Activated T-helper 17 cell treated with anti-CD3 and anti-CD28 coated beads, Interleukin-2, amount 50 U/mL, for 72 hours (primary cell): ENCODE measurements around the gene LAMP1. TPM values are rescaled to one million over a fixed set of nuclear protein-coding genes. Genes with fewer than 3 reads are reported as not detected.
"Not testable (repeated sequence)": the region's sequence is repeated elsewhere in the genome, so short reads cannot be mapped to it uniquely, and the experiment has no call there.

Source experiments
- ATAC-seq: fragments of 150-1000 bp; cut with Tn5 transposase; replicated peaks from 2 replicates; pipeline ENCODE4 v1.10.0; 2021; ENCODE audit warnings: mild to moderate bottlenecking, moderate library complexity
- H3K27ac Mint-ChIP-seq: one replicate; pipeline ENCODE4 v1.8.0; 2022; ENCODE audit warnings: mixed read lengths
- H3K27me3 Mint-ChIP-seq: one replicate; pipeline ENCODE4 v1.8.0; 2022; ENCODE audit warnings: mixed read lengths
- H3K36me3 Mint-ChIP-seq: one replicate; pipeline ENCODE4 v1.8.0; 2022; ENCODE audit warnings: low read depth, mild to moderate bottlenecking, mixed read lengths
- H3K4me1 Mint-ChIP-seq: one replicate; pipeline ENCODE4 v1.8.0; 2022; ENCODE audit warnings: mixed read lengths
- H3K4me3 Mint-ChIP-seq: one replicate; pipeline ENCODE4 v1.8.0; 2022; ENCODE audit warnings: mild to moderate bottlenecking, mixed read lengths
- H3K9me3 Mint-ChIP-seq: one replicate; pipeline ENCODE4 v1.8.0; 2022; ENCODE audit warnings: mixed read lengths
- total RNA-seq, 2 donors: library from RNA; stranded (reverse); gene quantifications; one replicate each; pipeline ENCODE4 v1.2.3, GENCODE V29; 2022

Gene LAMP1
- total RNA-seq, 2 donors from 2014 or later: 46.1 to 95.1 TPM

DNA sequence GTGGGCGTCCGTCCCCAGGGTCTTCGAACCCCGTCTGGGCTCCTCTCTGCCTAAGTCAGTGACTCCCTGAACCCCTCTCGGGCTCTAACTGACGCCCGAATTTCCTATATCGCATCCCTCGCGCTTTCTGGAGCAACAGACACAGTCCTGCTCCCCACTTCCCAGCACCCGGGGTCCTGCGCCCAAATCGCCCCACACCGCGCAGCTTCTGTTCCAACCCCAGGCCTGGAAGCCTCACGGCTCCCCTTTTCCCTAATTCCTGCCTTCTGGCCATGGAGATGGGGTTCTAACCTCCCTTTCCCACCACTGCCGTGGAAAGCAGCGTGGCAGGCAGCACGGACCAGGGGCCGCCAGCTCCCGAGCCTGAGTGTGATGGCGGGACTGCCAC lies 68.5 kb downstream of the LAMP1 start:
- Mint-ChIP-seq H3K4me1 (no peaks in the 10 kb centered on the region), H3K9me3 (no peaks in the 10 kb centered on the region), H3K27ac (no peak overlapping the region), H3K36me3 (no peaks in the 10 kb centered on the region), H3K4me3 (peak overlapping the region; percentile 27), H3K27me3 (peaks cover 10% of the 10 kb centered on the region)
- ATAC-seq: no peak

- H3K4me1 Mint-ChIP-seq: no peaks in the 10 kb centered on the region
- peak; percentile 13 for ATAC-seq
- peaks cover 10% of the 10 kb centered on the region for H3K27me3 Mint-ChIP-seq
- no peaks in the 10 kb centered on the region for H3K9me3 Mint-ChIP-seq
- peak overlapping the region; percentile 27 for H3K4me3 Mint-ChIP-seq
- H3K36me3 Mint-ChIP-seq: no peaks in the 10 kb centered on the region
- H3K27ac Mint-ChIP-seq: no peak overlapping the region
These were observed 69.0 kb downstream of the LAMP1 start for GRCh38 chr13:113365971-113366588.

GRCh38 chr13:113367020-113367560 lies 70.1 kb downstream of the LAMP1 start:
- Mint-ChIP-seq H3K36me3 (no peaks in the 10 kb centered on the region), H3K27me3 (peaks cover 10% of the 10 kb centered on the region), H3K4me3 (no peak overlapping the region), H3K9me3 (no peaks in the 10 kb centered on the region), H3K27ac (no peak overlapping the region), H3K4me1 (no peaks in the 10 kb centered on the region)
- no peak for ATAC-seq

DNA sequence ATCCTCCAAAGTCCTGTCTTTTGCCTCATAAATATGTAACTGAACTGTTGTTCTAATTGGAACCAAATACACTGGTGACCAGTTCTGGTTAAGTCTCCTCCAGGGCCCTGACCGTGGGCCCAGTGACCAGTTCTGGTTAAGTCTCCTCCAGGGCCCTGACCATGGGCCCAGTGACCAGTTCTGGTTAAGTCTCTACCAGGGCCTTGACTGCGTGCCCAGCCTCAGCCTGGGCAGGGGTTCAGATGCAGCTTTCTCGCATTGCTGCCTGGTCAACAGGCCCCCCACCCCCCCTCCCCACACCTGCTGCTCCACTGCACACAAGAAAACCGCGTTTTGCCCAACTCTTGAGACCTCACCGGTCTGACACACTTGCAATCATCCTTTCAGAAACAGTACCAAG lies 70.7 kb downstream of the LAMP1 start:
- Mint-ChIP-seq H3K36me3 (no peaks in the 10 kb centered on the region), H3K4me1 (no peaks in the 10 kb centered on the region), H3K9me3 (no peaks in the 10 kb centered on the region), H3K4me3 (no peak overlapping the region), H3K27me3 (peaks cover 7% of the 10 kb centered on the region), H3K27ac (no peak overlapping the region)
- ATAC-seq: no peak

DNA sequence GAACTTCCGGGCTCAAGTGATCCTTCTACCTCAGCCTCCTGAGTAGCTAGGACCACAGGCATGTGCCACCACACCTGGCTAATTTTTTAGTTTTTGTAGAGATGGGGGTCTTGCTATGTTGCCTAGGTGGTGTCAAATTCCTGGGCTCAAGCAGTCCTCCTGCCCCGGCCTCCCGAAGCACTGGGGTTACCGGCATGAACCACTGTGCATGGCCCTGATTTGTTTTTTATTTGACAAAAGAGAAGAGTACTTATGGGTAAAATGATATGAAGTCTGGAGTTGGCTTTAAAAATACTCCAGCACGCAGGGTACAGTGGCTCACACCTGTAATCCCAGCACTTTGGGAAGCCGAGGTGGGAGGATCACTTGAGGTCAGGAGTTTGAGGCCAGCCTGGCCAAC lies 71.3 kb downstream of the LAMP1 start:
- not testable (repeated sequence) for H3K4me1 Mint-ChIP-seq, H3K36me3 Mint-ChIP-seq, H3K27me3 Mint-ChIP-seq, H3K4me3 Mint-ChIP-seq, H3K27ac Mint-ChIP-seq, H3K9me3 Mint-ChIP-seq, ATAC-seq

- Mint-ChIP-seq H3K27me3 (peaks cover 6% of the 10 kb centered on the region), H3K27ac (no peak overlapping the region), H3K4me3 (no peak overlapping the region), H3K4me1 (no peaks in the 10 kb centered on the region), H3K36me3 (no peaks in the 10 kb centered on the region), H3K9me3 (no peaks in the 10 kb centered on the region)
- ATAC-seq: no peak
These were observed 72.2 kb downstream of the LAMP1 start for GRCh38 chr13:113369189-113369588.

DNA sequence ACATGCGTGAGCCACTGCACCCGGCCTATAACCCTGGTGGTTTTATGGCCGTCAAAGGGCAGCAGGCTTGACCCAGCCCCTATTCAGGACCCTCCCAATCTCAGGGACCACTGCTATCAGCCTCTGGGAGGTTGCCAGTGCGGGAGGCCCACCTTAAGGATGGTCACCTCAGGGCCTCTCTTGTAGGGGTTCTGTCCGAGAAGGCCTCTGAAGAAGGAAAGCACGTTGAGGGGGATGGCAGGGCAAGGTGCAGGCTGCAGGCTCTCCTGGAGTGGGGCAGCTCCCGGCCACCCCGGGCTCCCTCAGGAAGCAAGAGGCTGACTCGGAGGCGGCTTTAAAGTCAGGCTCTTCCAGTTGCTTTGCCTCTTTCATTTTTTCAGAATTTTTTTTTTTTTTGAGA lies 72.8 kb downstream of the LAMP1 start:
- no peak for ATAC-seq
- H3K27ac Mint-ChIP-seq: no peak overlapping the region
- H3K4me3 Mint-ChIP-seq: no peak overlapping the region
- H3K27me3 Mint-ChIP-seq: peaks cover 10% of the 10 kb centered on the region
- H3K4me1 Mint-ChIP-seq: no peaks in the 10 kb centered on the region
- no peaks in the 10 kb centered on the region for H3K36me3 Mint-ChIP-seq
- no peaks in the 10 kb centered on the region for H3K9me3 Mint-ChIP-seq

DNA sequence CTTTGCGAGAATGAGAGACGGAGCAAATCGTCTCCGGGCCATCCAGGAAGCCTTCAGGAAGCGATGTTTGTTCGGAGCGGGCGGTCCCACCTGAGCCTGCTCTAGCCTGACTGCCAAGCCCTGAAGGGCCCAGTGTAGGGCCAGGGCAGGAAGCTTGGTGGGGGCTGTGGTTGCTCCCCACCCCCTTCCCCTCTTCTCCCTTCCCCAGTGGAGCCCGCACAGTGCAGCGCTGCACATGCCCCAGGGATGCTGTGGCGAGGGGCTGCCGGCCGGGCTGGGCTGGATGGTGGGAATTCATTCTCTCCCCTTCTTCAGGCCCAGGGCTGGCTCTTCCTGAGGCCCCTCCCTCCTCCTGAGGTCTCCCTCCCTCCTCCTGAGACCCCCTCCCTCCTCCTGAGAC lies 74.0 kb downstream of the LAMP1 start:
- Mint-ChIP-seq H3K4me3 (no peak overlapping the region), H3K4me1 (no peaks in the 10 kb centered on the region), H3K27me3 (peaks cover 6% of the 10 kb centered on the region), H3K9me3 (no peaks in the 10 kb centered on the region), H3K27ac (no peak overlapping the region), H3K36me3 (no peaks in the 10 kb centered on the region)
- no peak for ATAC-seq

DNA sequence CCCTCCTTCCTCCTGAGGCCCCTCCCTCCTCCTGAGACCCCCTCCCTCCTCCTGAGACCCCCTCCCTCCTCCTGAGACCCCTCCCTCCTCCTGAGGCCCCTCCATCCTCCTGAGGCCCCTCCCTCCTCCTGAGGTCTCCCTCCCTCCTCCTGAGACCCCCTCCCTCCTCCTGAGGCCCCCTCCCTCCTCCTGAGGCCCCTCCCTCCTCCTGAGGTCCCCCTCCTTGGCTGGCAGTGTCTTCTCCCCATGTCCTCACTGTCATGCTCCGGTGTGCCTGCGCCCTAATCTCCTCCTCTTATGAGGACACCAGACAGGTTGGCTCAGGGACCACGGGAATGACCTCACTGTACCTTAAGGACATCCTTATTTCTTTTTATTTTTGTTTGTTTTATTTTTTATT lies 74.7 kb downstream of the LAMP1 start:
- not testable (repeated sequence) for H3K4me1 Mint-ChIP-seq, ATAC-seq, H3K4me3 Mint-ChIP-seq, H3K27ac Mint-ChIP-seq, H3K36me3 Mint-ChIP-seq, H3K9me3 Mint-ChIP-seq
- H3K27me3 Mint-ChIP-seq: peaks cover 12% of the 10 kb centered on the region

Other genes with a start within 250 kb of the LAMP1 start
- under 1 TPM in 1 of 2 donors, not detected in 1; 0.40 TPM for gene F7, start 191.4 kb upstream of the LAMP1 start, total RNA-seq
- gene F10, start 174.4 kb upstream of the LAMP1 start, total RNA-seq: 1 to 10 TPM in 1 of 2 donors, not detected in 1; 1.0 TPM
- gene PROZ, start 138.6 kb upstream of the LAMP1 start, total RNA-seq: 1 to 10 TPM in 1 of 2 donors, under 1 TPM in 1; 0.39 to 4.3 TPM
- gene PCID2, start 88.6 kb upstream of the LAMP1 start, total RNA-seq: 100 to 1,000 TPM in 1 of 2 donors, 10 to 100 TPM in 1; 56.5 to 135 TPM
- 100 to 1,000 TPM in 1 of 2 donors, 10 to 100 TPM in 1; 98.9 to 100 TPM for gene CUL4A, start 87.6 kb upstream of the LAMP1 start, total RNA-seq
- under 1 TPM in 1 of 2 donors, not detected in 1; 0.26 TPM for gene GRTP1, start 66.9 kb downstream of the LAMP1 start, total RNA-seq
- under 1 TPM; 0.40 to 0.69 TPM for gene ADPRHL1, start 156.2 kb downstream of the LAMP1 start, total RNA-seq
- gene DCUN1D2, start 193.5 kb downstream of the LAMP1 start, total RNA-seq: 10 to 100 TPM; 18.5 to 24.4 TPM